ENCODE results near the gene ORMDL3.

GRCh38 chr17:39953471-39953888 lies 26.1 kb upstream of the ORMDL3 start:
- TF ChIP-seq POLR2AphosphoS5 (IDR thresholded peaks at IDR 0.05; ENCODE audit: low read depth, low read length) (no peak), TCF7L2 (IDR thresholded peaks at IDR 0.05; ENCODE audit: low read depth, low read length) (no peak), SIN3A (IDR thresholded peaks at IDR 0.05; ENCODE audit: borderline replicate concordance, insufficient read depth, low read depth, low read length) (no peak)
- TF ChIP-seq, protein P1, sequence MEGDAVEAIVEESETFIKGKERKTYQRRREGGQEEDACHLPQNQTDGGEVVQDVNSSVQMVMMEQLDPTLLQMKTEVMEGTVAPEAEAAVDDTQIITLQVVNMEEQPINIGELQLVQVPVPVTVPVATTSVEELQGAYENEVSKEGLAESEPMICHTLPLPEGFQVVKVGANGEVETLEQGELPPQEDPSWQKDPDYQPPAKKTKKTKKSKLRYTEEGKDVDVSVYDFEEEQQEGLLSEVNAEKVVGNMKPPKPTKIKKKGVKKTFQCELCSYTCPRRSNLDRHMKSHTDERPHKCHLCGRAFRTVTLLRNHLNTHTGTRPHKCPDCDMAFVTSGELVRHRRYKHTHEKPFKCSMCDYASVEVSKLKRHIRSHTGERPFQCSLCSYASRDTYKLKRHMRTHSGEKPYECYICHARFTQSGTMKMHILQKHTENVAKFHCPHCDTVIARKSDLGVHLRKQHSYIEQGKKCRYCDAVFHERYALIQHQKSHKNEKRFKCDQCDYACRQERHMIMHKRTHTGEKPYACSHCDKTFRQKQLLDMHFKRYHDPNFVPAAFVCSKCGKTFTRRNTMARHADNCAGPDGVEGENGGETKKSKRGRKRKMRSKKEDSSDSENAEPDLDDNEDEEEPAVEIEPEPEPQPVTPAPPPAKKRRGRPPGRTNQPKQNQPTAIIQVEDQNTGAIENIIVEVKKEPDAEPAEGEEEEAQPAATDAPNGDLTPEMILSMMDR (IDR thresholded peaks at IDR 0.05): no peak
